Ovary (tissue), 9 donors: Measurements from ENCODE around the gene ITGB2. TPM values are rescaled to one million over a fixed set of nuclear protein-coding genes. Genes with fewer than 3 reads are reported as not detected.

Experiments used
- DNase-seq, 5 donors: peaks; one replicate each; pipeline ENCODE4 v3.0.0-alpha.2; 2019 to 2020
- H3K27ac ChIP-seq, 2 donors: fragments of 200-600 bp; one replicate each; pipeline versions ENCODE4 v1.5.1 to v1.8.0; 2019 to 2022
- H3K27me3 ChIP-seq: fragments of 200-600 bp; one replicate; pipeline ENCODE4 v1.8.0; 2022
- H3K36me3 ChIP-seq: fragments of 200-600 bp; sonication (generic); one replicate; pipeline ENCODE4 v1.5.1; 2019
- H3K4me1 ChIP-seq: one replicate; pipeline ENCODE4 v1.8.1; 2013; ENCODE audit warnings: mild to moderate bottlenecking, moderate library complexity; ENCODE audit not compliant: insufficient read depth
- H3K4me3 ChIP-seq: fragments of 200-600 bp; sonication (generic); one replicate; pipeline ENCODE4 v1.5.1; 2017
- H3K9me3 ChIP-seq, 2 donors: fragments of 200-600 bp in 1 of 2; sonication (generic) in 1 of 2; one replicate each; pipeline versions ENCODE4 v1.5.1 to v1.8.1; 2013 to 2019; ENCODE audit warnings: mild to moderate bottlenecking in 1 of 2, moderate library complexity in 1 of 2
- CTCF ChIP-seq, 3 donors: fragments of 450-650 bp in 2 of 3; fragments of 200-600 bp in 1 of 3; IDR thresholded peaks; one replicate each; pipeline versions ENCODE4 v1.5.1 to v1.8.0; 2016 to 2022; ENCODE audit warnings: antibody characterized with exemption in 3 of 3, mild to moderate bottlenecking in 1 of 3
- EP300 ChIP-seq: sonication (generic); formaldehyde crosslinking; IDR thresholded peaks from one replicate; pipeline ENCODE4 v1.6.1; 2017; ENCODE audit warnings: antibody characterized with exemption
- POLR2A ChIP-seq: fragments of 450-650 bp; IDR thresholded peaks from one replicate; pipeline ENCODE4 v1.6.1; 2017; ENCODE audit warnings: antibody characterized with exemption, mild to moderate bottlenecking, moderate library complexity
- WGBS, 3 donors: extraction: QIAGEN DNeasy Blood & Tissue Kit in 1 of 3; methylation state at CpG; one replicate each; pipeline versions ENCODE4 v1.1.5 to v1.1.7; 2013 to 2017; 5-methylcytosine and 5-hydroxymethylcytosine counted together
- intact Hi-C, 4 donors: fragments of 100-400 bp; cut with DNase I; formaldehyde crosslinking; loops; one replicate each; pipeline versions ENCODE4 v1.11.0 to v1.15.1; 2022 to 2023
- polyA plus RNA-seq, 2 donors: library from polyadenylated mRNA; stranded (reverse); fragments of 200-250 nt in 1 of 2; fragments of 350-450 nt in 1 of 2; fragmentation: Illumina TruSeq in 1 of 2; extraction: RNeasy Lipid Tissue Mini Kit (QIAGEN cat#74804) in 1 of 2; gene quantifications; one replicate each; pipeline ENCODE4 v1.2.3, GENCODE V29; 2013 to 2014
- total RNA-seq, 7 donors: library from RNA; depleted of rRNA in 2 of 7; stranded (reverse); fragments of >200 nt in 2 of 7; fragmentation: NEBNext Ultra II Directional in 3 of 7; extraction: Animal tissue kit (Norgen Biotek cat#: 25700) in 3 of 7; gene quantifications; one replicate each; pipeline versions ENCODE4 v1.1.0 to v1.2.4, GENCODE V29; 2016 to 2023
- donor health status: DM: no; HTN: no; CAD: no; lungs with moderate emphysema.
- donor health status: DM: no; HTN: no; CAD: no.
- donor health status: Bipolar disorder and iron deficiency.
- donor health status: DM: yes; HTN: yes; CAD: no.
- donor health status: DM: no; HTN: no; CAD: no.
- donor health status: DM: yes; HTN: yes; CAD: no.

ITGB2 gene
- total and polyA plus RNA-seq, 9 donors: 9.6 to 58.3 (median 17.6) TPM

DNA sequence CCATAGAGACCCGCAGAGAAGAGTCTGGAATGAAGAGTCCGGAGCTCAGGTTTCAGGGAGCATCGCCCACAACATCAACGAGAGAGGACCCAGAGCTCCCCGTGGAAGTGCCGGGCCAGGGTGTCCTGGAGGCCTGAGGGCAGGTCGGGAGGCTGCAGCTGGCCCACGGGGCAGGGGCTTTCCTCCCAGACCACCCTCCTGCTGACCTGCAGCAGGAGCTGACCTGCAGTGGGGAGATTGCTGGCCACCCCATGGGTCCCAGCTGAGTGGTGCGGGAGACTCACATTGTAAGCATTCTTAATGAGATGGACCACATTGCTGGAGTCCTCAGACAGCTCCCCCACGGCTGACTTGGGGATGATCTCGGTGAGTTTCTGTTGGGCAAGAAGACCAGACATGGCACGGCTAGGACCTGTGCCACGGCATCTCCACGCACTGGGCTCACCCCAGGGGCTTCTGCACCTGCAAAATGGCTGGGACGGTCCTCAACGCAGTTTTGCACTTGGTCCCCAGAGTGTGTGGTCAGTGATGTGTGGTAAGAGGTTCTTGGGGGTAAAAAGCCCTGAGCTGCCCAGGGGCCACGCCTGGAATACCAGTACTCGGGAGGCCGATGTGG, 25.9 kb downstream of the ITGB2 start:
- H3K4me3 ChIP-seq: no peak overlapping the region
- H3K36me3 ChIP-seq: no peaks in the 10 kb centered on the region
- DNase-seq: no peak
- intact Hi-C loops: no loop called here
- H3K27ac ChIP-seq: no peak overlapping the region
- H3K4me1 ChIP-seq: no peaks in the 10 kb centered on the region
- no peaks in the 10 kb centered on the region for H3K27me3 ChIP-seq
- H3K9me3 ChIP-seq: no peaks in the 10 kb centered on the region
- no peak for TF ChIP-seq POLR2A
- no peak for TF ChIP-seq EP300
- TF ChIP-seq CTCF (IDR thresholded peaks at IDR 0.05): no peak
- 72 to 77% (median 74%) methylated on average over 18 to 19 of the region's 19 CpGs for WGBS, 3 donors

- intact Hi-C loops: no loop called here
- Histone ChIP-seq H3K27ac (no peak overlapping the region), H3K9me3 (no peaks in the 10 kb centered on the region), H3K36me3 (no peaks in the 10 kb centered on the region), H3K4me1 (no peaks in the 10 kb centered on the region), H3K27me3 (no peaks in the 10 kb centered on the region), H3K4me3 (no peak overlapping the region)
- TF ChIP-seq POLR2A (no peak), EP300 (no peak), CTCF (IDR thresholded peaks at IDR 0.05) (no peak)
- DNase-seq: no peak
- 72 to 81% (median 72%) methylated on average over 11 to 15 of the region's 15 CpGs for WGBS, 3 donors
These were observed 26.6 kb downstream of the ITGB2 start for GRCh38 chr21:44893948-44894656.

DNA sequence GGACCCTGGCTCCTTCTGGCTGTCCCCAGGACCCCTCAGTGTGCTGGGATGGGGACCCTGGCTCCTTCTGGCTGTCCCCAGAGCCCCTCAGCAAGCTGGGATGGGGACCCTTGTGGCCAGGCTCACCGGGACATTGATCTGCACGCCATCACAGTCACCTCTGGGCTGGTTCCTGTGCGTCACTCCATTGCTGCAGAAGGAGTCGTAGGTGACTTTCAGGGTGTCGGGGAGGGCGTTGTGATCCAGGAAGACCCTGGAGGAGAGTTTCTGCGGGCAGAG, 27.5 kb downstream of the ITGB2 start:
- no peak for DNase-seq
- Histone ChIP-seq H3K27me3 (no peaks in the 10 kb centered on the region), H3K9me3 (no peaks in the 10 kb centered on the region), H3K4me3 (no peak overlapping the region), H3K36me3 (no peaks in the 10 kb centered on the region), H3K4me1 (no peaks in the 10 kb centered on the region), H3K27ac (no peak overlapping the region)
- intact Hi-C loops: no loop called here
- TF ChIP-seq CTCF (IDR thresholded peaks at IDR 0.05) (no peak), POLR2A (no peak), EP300 (no peak)
- 77 to 89% (median 88%) methylated on average over 7 of the region's 7 CpGs for WGBS, 3 donors

GRCh38 chr21:44892536-44893277, 28.0 kb downstream of the ITGB2 start:
- WGBS, 3 donors: 32 to 44% (median 42%) methylated on average over 15 of the region's 15 CpGs
- DNase-seq: peak in 2 of 5 donors; percentile 46 to 63

More at GRCh38 chr21:44892536-44893277, 28.0 kb downstream of the ITGB2 start:
- Histone ChIP-seq H3K27me3 (no peaks in the 10 kb centered on the region), H3K27ac (no peak overlapping the region), H3K4me3 (no peak overlapping the region), H3K36me3 (no peaks in the 10 kb centered on the region), H3K9me3 (no peaks in the 10 kb centered on the region), H3K4me1 (no peaks in the 10 kb centered on the region)
- intact Hi-C loops: no loop called here
- TF ChIP-seq CTCF (IDR thresholded peaks at IDR 0.05) (peak in 2 of 3 donors; percentile 23 to 34), POLR2A (no peak)
